Gastrocnemius medialis (tissue), 4 donors: ENCODE measurements around the gene FBXO48. TPM values are rescaled to one million over a fixed set of nuclear protein-coding genes. Genes with fewer than 3 reads are reported as not detected.

Experiments
- ATAC-seq, 2 donors: fragments of 150-250 bp; one replicate each; pipeline ENCODE4 v1.9.1; 2016
- DNase-seq, 2 donors: peaks; one replicate each; pipeline ENCODE4 v3.0.0-alpha.2; 2019
- H3K27ac ChIP-seq, 4 donors: fragments of 200-600 bp; sonication (generic); 1 replicate in 1 of 4; 2 replicates in 3 of 4; pipeline ENCODE4 v1.5.1; 2016 to 2018; ENCODE audit warnings: mild to moderate bottlenecking in 2 of 4, moderate library complexity in 1 of 4
- H3K27me3 ChIP-seq, 3 donors: fragments of 200-600 bp; sonication (generic) in 2 of 3; 1 replicate in 1 of 3; 2 replicates in 2 of 3; pipeline versions ENCODE4 v1.5.1 to v1.6.0; 2016 to 2019; ENCODE audit warnings: mild to moderate bottlenecking in 1 of 3, moderate library complexity in 1 of 3
- H3K36me3 ChIP-seq, 2 donors: fragments of 200-600 bp; sonication (generic) in 1 of 2; one replicate each; pipeline ENCODE4 v1.5.1; 2017 to 2018
- H3K4me1 ChIP-seq, 2 donors: fragments of 200-600 bp; sonication (generic) in 1 of 2; one replicate each; pipeline ENCODE4 v1.5.1; 2016 to 2017; ENCODE audit warnings: mild to moderate bottlenecking in 2 of 2
- H3K4me3 ChIP-seq, 4 donors: fragments of 200-600 bp; sonication (generic) in 3 of 4; 1 replicate in 1 of 4; 2 replicates in 3 of 4; pipeline ENCODE4 v1.5.1; 2016 to 2019; ENCODE audit warnings: mild to moderate bottlenecking in 2 of 4
- H3K9me3 ChIP-seq, 3 donors: fragments of 200-600 bp; sonication (generic) in 2 of 3; 1 replicate in 1 of 3; 2 replicates in 2 of 3; pipeline ENCODE4 v1.5.1; 2016 to 2019
- POLR2A ChIP-seq, 2 donors: fragments of 450-650 bp; IDR thresholded peaks; one replicate each; pipeline ENCODE4 v1.6.1; 2017; ENCODE audit warnings: antibody characterized with exemption in 2 of 2, mild to moderate bottlenecking in 2 of 2, moderate library complexity in 2 of 2
- in situ Hi-C, 4 donors: fragments of 200-750 bp; cut with MboI; loops; one replicate each; pipeline versions ENCODE4 v1.15.0 to v1.8.0; 2017; ENCODE audit warnings: low sequenced_read_pairs in 4 of 4
- intact Hi-C: fragments of 100-400 bp; cut with DNase I; formaldehyde crosslinking; loops from one replicate; pipeline ENCODE4 v1.15.1; 2023; ENCODE audit warnings: low total_unique reads
- total RNA-seq, 4 donors: library from RNA; depleted of rRNA; stranded (reverse); fragments of >200 nt; gene quantifications; one replicate each; pipeline versions ENCODE4 v1.1.0 to v1.2.3, GENCODE V29; 2016
- TF ChIP-seq, protein P1 (sequence below), 5 experiments: fragments of 450-650 bp in 3 of 5; fragments of 200-600 bp in 2 of 5; sonication (generic) in 2 of 5; IDR thresholded peaks in 4 of 5; conservative IDR thresholded peaks in 1 of 5; 1 replicate in 4 of 5; 2 replicates in 1 of 5; pipeline ENCODE4 v1.5.1; 2016 to 2019; ENCODE audit warnings: antibody characterized with exemption in 5 of 5, mild to moderate bottlenecking in 3 of 5, moderate library complexity in 3 of 5

FBXO48 gene
- total RNA-seq, 4 donors from 2014 or later = 1.1 to 1.9 (median 1.5) TPM

DNA sequence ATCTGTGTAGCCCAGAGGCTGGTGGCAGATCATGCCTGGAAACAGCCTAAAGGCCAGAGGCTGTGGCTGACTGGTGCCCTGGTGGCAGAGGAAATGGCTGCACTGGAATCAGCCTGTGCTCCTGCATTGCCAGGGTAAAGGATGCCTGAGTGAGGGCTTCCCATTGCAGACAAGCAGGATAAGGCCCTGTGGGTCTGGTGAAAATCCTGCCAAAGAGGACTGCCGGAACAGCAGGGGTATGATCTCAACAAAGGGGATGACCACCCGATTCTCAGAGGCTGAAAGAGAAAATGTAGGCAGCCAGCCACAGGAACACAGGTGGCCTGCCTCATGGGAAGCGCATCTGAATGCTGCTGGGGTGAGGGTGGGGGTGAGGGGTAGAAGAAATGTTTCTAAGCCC lies 48.2 kb downstream of the FBXO48 start:
- no peaks in the 10 kb centered on the region for H3K36me3 ChIP-seq
- intact Hi-C loops (no loop called here), in situ Hi-C loops (no loop called here)
- TF ChIP-seq, protein P1, sequence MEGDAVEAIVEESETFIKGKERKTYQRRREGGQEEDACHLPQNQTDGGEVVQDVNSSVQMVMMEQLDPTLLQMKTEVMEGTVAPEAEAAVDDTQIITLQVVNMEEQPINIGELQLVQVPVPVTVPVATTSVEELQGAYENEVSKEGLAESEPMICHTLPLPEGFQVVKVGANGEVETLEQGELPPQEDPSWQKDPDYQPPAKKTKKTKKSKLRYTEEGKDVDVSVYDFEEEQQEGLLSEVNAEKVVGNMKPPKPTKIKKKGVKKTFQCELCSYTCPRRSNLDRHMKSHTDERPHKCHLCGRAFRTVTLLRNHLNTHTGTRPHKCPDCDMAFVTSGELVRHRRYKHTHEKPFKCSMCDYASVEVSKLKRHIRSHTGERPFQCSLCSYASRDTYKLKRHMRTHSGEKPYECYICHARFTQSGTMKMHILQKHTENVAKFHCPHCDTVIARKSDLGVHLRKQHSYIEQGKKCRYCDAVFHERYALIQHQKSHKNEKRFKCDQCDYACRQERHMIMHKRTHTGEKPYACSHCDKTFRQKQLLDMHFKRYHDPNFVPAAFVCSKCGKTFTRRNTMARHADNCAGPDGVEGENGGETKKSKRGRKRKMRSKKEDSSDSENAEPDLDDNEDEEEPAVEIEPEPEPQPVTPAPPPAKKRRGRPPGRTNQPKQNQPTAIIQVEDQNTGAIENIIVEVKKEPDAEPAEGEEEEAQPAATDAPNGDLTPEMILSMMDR (IDR thresholded peaks at IDR 0.05 in 4 of 5, conservative IDR thresholded peaks at IDR 0.05 in 1 of 5) = no peak
- TF ChIP-seq POLR2A (IDR thresholded peaks at IDR 0.05) = no peak
- H3K4me1 ChIP-seq = no peaks in the 10 kb centered on the region
- no peak overlapping the region for H3K27ac ChIP-seq
- H3K9me3 ChIP-seq = no peaks in the 10 kb centered on the region
- DNase-seq (no peak), ATAC-seq (no peak)
- H3K27me3 ChIP-seq = no peaks in the 10 kb centered on the region
- H3K4me3 ChIP-seq = no peak overlapping the region

DNA sequence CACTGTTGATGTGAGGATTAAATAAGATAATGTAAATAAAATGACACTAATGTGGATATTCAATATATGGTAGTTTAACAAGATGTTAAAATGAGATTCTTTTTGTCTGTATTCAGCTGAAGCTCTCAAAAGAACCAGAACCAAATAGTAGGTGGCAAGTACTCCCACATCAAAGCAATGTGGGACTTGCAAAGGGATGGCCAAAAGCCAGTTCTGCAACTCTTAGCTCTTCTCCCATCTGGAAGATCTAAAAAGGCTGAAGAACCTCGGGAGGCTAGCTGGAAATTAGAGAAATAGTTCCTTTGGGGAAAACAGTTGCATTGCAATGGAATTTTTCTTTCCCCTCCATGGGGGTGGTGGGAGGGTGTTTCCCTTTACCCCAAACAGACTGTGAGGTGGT lies 48.7 kb downstream of the FBXO48 start:
- Histone ChIP-seq H3K36me3 (no peaks in the 10 kb centered on the region), H3K27ac (no peak overlapping the region), H3K4me1 (no peaks in the 10 kb centered on the region), H3K9me3 (no peaks in the 10 kb centered on the region), H3K27me3 (no peaks in the 10 kb centered on the region), H3K4me3 (no peak overlapping the region)
- ATAC-seq = no peak
- in situ Hi-C loops (no loop called here), intact Hi-C loops (no loop called here)
- TF ChIP-seq, protein P1 (IDR thresholded peaks at IDR 0.05 in 4 of 5, conservative IDR thresholded peaks at IDR 0.05 in 1 of 5) = no peak
- TF ChIP-seq POLR2A (IDR thresholded peaks at IDR 0.05) = no peak
- DNase-seq = no peak

DNA sequence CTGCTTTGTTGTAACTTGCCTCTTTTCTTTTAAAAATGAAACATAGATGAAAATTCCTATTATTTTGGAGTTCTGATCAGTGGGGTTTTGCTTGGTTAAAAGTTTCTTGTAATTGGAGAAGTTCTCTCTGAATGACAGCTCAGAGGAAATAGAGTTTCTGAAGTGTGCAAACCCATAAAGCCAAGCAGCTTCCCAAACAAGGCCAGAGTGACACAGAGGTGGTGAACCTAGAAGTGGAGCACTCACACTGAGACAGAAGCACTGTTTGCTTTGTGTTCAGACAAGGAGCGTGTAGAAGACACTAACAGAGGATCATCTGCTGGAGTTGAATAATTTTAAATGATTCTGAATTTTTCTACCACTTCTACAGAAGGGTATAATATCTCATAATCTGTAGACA lies 49.2 kb downstream of the FBXO48 start:
- no peak overlapping the region for H3K4me3 ChIP-seq
- no peak overlapping the region for H3K27ac ChIP-seq
- intact Hi-C loops = no loop called here
- no peak for DNase-seq
- no peaks in the 10 kb centered on the region for H3K27me3 ChIP-seq
- H3K9me3 ChIP-seq = no peaks in the 10 kb centered on the region
- TF ChIP-seq, protein P1 (IDR thresholded peaks at IDR 0.05 in 4 of 5, conservative IDR thresholded peaks at IDR 0.05 in 1 of 5) = no peak
- no peak for TF ChIP-seq POLR2A (IDR thresholded peaks at IDR 0.05)
- no peaks in the 10 kb centered on the region for H3K36me3 ChIP-seq
- H3K4me1 ChIP-seq = no peaks in the 10 kb centered on the region
- no peak for ATAC-seq
- in situ Hi-C loops = no loop called here

DNA sequence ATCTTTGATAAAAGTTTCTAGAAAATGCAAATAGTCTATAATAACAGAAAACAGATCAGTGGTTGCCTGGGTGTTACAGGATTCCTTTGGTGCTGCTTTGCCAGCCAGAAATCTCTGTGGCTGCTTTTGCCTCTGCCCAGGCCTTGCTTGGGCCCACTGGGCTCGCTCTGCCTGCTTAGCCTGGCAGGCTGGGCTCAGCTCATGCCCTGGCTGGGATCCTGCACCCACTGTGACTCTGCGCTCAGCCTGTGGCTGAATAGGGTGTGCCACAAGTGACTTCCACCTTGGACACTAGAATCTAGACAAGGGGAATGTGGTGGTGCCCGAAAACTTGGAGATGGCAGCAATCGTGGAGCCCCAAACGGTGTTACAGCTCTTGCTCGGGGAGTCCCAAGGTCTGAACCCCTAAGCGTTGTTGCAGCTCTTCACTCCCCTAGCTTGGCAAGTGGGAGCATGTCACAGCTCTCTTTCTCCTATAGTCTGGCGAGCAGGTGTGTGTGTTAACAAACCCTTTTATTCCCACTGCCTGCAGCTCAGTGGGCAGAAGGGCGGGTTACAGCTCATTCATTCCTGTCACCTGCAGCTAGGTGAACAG lies 50.9 kb downstream of the FBXO48 start:
- no peaks in the 10 kb centered on the region for H3K36me3 ChIP-seq
- no peak for ATAC-seq
- TF ChIP-seq, protein P1 (IDR thresholded peaks at IDR 0.05 in 4 of 5, conservative IDR thresholded peaks at IDR 0.05 in 1 of 5) = no peak
- no peak for TF ChIP-seq POLR2A (IDR thresholded peaks at IDR 0.05)
- H3K27me3 ChIP-seq = no peaks in the 10 kb centered on the region
- no peaks in the 10 kb centered on the region for H3K4me1 ChIP-seq
- no peak for DNase-seq
- no peak overlapping the region for H3K27ac ChIP-seq
- in situ Hi-C loops (no loop called here), intact Hi-C loops (no loop called here)
- H3K9me3 ChIP-seq = no peaks in the 10 kb centered on the region
- no peak overlapping the region for H3K4me3 ChIP-seq

DNA sequence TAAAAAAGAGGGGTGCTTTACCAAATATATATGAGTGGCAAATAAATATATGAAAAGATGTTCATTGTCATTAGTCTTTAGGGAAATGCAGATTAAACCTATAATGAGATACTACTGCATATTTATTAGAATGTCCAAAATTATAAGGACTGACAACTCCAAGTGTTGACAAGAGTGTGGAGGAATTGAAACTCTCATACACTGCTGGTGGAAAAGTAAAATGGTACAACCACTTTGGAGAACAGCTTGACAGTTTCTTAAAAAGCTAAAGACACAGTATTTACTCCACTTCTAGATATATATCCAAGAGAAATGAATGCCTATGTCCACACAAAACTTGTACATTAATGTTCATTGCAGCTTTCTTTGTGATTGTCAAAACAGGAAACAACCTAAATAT lies 51.6 kb downstream of the FBXO48 start:
- Histone ChIP-seq H3K27me3 (no peaks in the 10 kb centered on the region), H3K4me3 (no peak overlapping the region), H3K9me3 (no peaks in the 10 kb centered on the region), H3K36me3 (no peaks in the 10 kb centered on the region), H3K27ac (no peak overlapping the region), H3K4me1 (no peaks in the 10 kb centered on the region)
- intact Hi-C loops (no loop called here), in situ Hi-C loops (no loop called here)
- TF ChIP-seq, protein P1 (IDR thresholded peaks at IDR 0.05 in 4 of 5, conservative IDR thresholded peaks at IDR 0.05 in 1 of 5) = no peak
- no peak for TF ChIP-seq POLR2A (IDR thresholded peaks at IDR 0.05)
- no peak for DNase-seq
- no peak for ATAC-seq
